Liver (tissue), 9 donors: Measurements from ENCODE around the gene A4GALT. TPM values are rescaled to one million over a fixed set of nuclear protein-coding genes. Genes with fewer than 3 reads are reported as not detected.

ENCODE experiments used
- DNase-seq: peaks from one replicate; pipeline ENCODE4 v3.0.0-alpha.2; 2017; ENCODE audit warnings: low spot score
- H3K27ac ChIP-seq, 2 donors: one replicate each; pipeline ENCODE4 v1.7.0; 2013; ENCODE audit warnings: inconsistent platforms in 2 of 2, low read length in 2 of 2, control low read depth in 1 of 2, low read depth in 1 of 2, mild to moderate bottlenecking in 1 of 2
- H3K27me3 ChIP-seq, 4 donors: one replicate each; pipeline versions ENCODE4 v1.6.1 to v1.7.0; 2013; ENCODE audit warnings: low read length in 3 of 4, inconsistent platforms in 1 of 4, mild to moderate bottlenecking in 1 of 4, moderate library complexity in 1 of 4; ENCODE audit not compliant: control insufficient read depth in 4 of 4, insufficient read depth in 4 of 4
- H3K36me3 ChIP-seq, 4 donors: one replicate each; pipeline versions ENCODE4 v1.6.1 to v1.7.0; 2013; ENCODE audit warnings: low read length in 3 of 4, mild to moderate bottlenecking in 3 of 4, low read depth in 1 of 4, moderate library complexity in 1 of 4; ENCODE audit not compliant: control insufficient read depth in 4 of 4, insufficient read depth in 3 of 4
- H3K4me1 ChIP-seq, 4 donors: one replicate each; pipeline versions ENCODE4 v1.6.1 to v1.7.0; 2013; ENCODE audit warnings: low read length in 3 of 4, mild to moderate bottlenecking in 3 of 4, moderate library complexity in 1 of 4; ENCODE audit not compliant: control insufficient read depth in 4 of 4, insufficient read depth in 4 of 4
- H3K4me3 ChIP-seq, 3 donors: one replicate each; pipeline versions ENCODE4 v1.6.1 to v1.7.0; 2013; ENCODE audit warnings: low read length in 3 of 3, control low read depth in 1 of 3, low read depth in 1 of 3, mild to moderate bottlenecking in 1 of 3
- H3K9ac ChIP-seq, 2 donors: one replicate each; pipeline ENCODE4 v1.7.0; 2013; ENCODE audit warnings: low read length in 2 of 2, mild to moderate bottlenecking in 2 of 2, moderate library complexity in 2 of 2, control low read depth in 1 of 2, low read depth in 1 of 2
- H3K9me3 ChIP-seq, 4 donors: one replicate each; pipeline versions ENCODE4 v1.6.1 to v1.7.0; 2013; ENCODE audit warnings: low read length in 3 of 4; ENCODE audit not compliant: control insufficient read depth in 4 of 4
- ATF3 ChIP-seq: IDR thresholded peaks from 2 replicates; pipeline ENCODE4 v1.6.1; 2016; ENCODE audit warnings: antibody characterized with exemption
- CTCF ChIP-seq: fragments of 150-350 bp; IDR thresholded peaks from 2 replicates; pipeline ENCODE4 v1.5.1; 2017; ENCODE audit warnings: improper control_type of control experiment, low read depth, low read length; ENCODE audit not compliant: missing input control
- EGR1 ChIP-seq, 2 donors: IDR thresholded peaks; 2 replicates each; pipeline ENCODE4 v1.6.1; 2016 to 2018; ENCODE audit warnings: antibody characterized with exemption in 2 of 2, low read depth in 2 of 2
- FOXA1 ChIP-seq: IDR thresholded peaks from 2 replicates; pipeline ENCODE4 v1.6.1; 2016; ENCODE audit warnings: antibody characterized with exemption
- FOXA2 ChIP-seq: IDR thresholded peaks from 2 replicates; pipeline ENCODE4 v1.6.1; 2016; ENCODE audit warnings: antibody characterized with exemption
- GABPA ChIP-seq, 2 donors: IDR thresholded peaks in 1 of 2; conservative IDR thresholded peaks in 1 of 2; 2 replicates each; pipeline ENCODE4 v1.6.1; 2016; ENCODE audit warnings: antibody characterized with exemption in 2 of 2, mild to moderate bottlenecking in 1 of 2, moderate library complexity in 1 of 2
- HNF4A ChIP-seq, 2 donors: conservative IDR thresholded peaks; 2 replicates each; pipeline ENCODE4 v1.6.1; 2016; ENCODE audit warnings: antibody characterized with exemption in 2 of 2, mild to moderate bottlenecking in 2 of 2
- HNF4G ChIP-seq: IDR thresholded peaks from 2 replicates; pipeline ENCODE4 v1.6.1; 2016; ENCODE audit warnings: antibody characterized with exemption
- JUND ChIP-seq, 2 donors: IDR thresholded peaks; 2 replicates each; pipeline ENCODE4 v1.6.1; 2016; ENCODE audit warnings: antibody characterized with exemption in 2 of 2
- MAX ChIP-seq: IDR thresholded peaks from 2 replicates; pipeline ENCODE4 v1.6.1; 2016; ENCODE audit warnings: antibody characterized with exemption
- NR2F2 ChIP-seq: IDR thresholded peaks from 2 replicates; pipeline ENCODE4 v1.6.1; 2016; ENCODE audit warnings: antibody characterized with exemption
- RAD21 ChIP-seq, 2 donors: IDR thresholded peaks; 2 replicates each; pipeline ENCODE4 v1.6.1; 2016; ENCODE audit warnings: antibody characterized with exemption in 2 of 2, mild to moderate bottlenecking in 2 of 2
- REST ChIP-seq: IDR thresholded peaks from 2 replicates; pipeline ENCODE4 v1.6.1; 2016; ENCODE audit warnings: antibody characterized with exemption, mild to moderate bottlenecking
- RXRA ChIP-seq, 2 donors: IDR thresholded peaks; 2 replicates each; pipeline ENCODE4 v1.6.1; 2017 to 2018; ENCODE audit warnings: antibody characterized with exemption in 2 of 2, mild to moderate bottlenecking in 1 of 2
- SP1 ChIP-seq: IDR thresholded peaks from 2 replicates; pipeline ENCODE4 v1.6.1; 2018; ENCODE audit warnings: antibody characterized with exemption, mild to moderate bottlenecking
- TAF1 ChIP-seq: conservative IDR thresholded peaks from 2 replicates; pipeline ENCODE4 v1.6.1; 2016; ENCODE audit warnings: antibody characterized with exemption, mild to moderate bottlenecking
- YY1 ChIP-seq: IDR thresholded peaks from 2 replicates; pipeline ENCODE4 v1.6.1; 2016; ENCODE audit warnings: antibody characterized with exemption, mild to moderate bottlenecking
- ZBTB33 ChIP-seq: IDR thresholded peaks from 2 replicates; pipeline ENCODE4 v1.6.1; 2016; ENCODE audit warnings: antibody characterized with exemption
- WGBS: extraction: QIAGEN DNeasy Blood & Tissue Kit; methylation state at CpG from one replicate; pipeline ENCODE4 v1.1.7; 2013; 5-methylcytosine and 5-hydroxymethylcytosine counted together
- polyA plus RNA-seq, 2 donors: library from polyadenylated mRNA; stranded (reverse) in 1 of 2; unstranded in 1 of 2; fragments of 200-250 nt in 1 of 2; fragments of >200 nt in 1 of 2; fragmentation: Nextera tagmentation in 1 of 2; extraction: Ambion mirVana in 1 of 2; gene quantifications; one replicate each; pipeline versions ENCODE4 v1.2.1 to v1.2.3, GENCODE V29; 2013 to 2015
- total RNA-seq, 2 donors: library from RNA; depleted of rRNA; stranded (reverse); fragments of >200 nt; gene quantifications; one replicate each; pipeline ENCODE4 v1.2.3, GENCODE V29; 2014
- donor health status: healthy.
- donor health status: healthy.
- donor health status: healthy.
- donor health status: healthy.
- donor health status: healthy.

Gene A4GALT
- total and polyA plus RNA-seq, 4 donors = 1.6 to 8.2 (median 2.0) TPM

GRCh38 chr22:42700355-42700754, 20.3 kb downstream of the A4GALT start:
- H3K27ac ChIP-seq = no peak overlapping the region
- H3K4me1 ChIP-seq = no peaks in the 10 kb centered on the region
- no peak for DNase-seq
- H3K9me3 ChIP-seq = no peaks in the 10 kb centered on the region
- H3K36me3 ChIP-seq = no peaks in the 10 kb centered on the region
- H3K4me3 ChIP-seq = no peak overlapping the region
- no peak for TF ChIP-seq MAX
- no peak for TF ChIP-seq HNF4A (conservative IDR thresholded peaks at IDR 0.05)
- TF ChIP-seq JUND (IDR thresholded peaks at IDR 0.05) = no peak
- TF ChIP-seq TAF1 = no peak
- no peak for TF ChIP-seq ZBTB33
- no peak for TF ChIP-seq GABPA (IDR thresholded peaks at IDR 0.05 in 1 of 2, conservative IDR thresholded peaks at IDR 0.05 in 1 of 2)
- TF ChIP-seq REST = no peak
- no peak for TF ChIP-seq FOXA2
- TF ChIP-seq CTCF = no peak
- no peak for TF ChIP-seq EGR1 (IDR thresholded peaks at IDR 0.05; ENCODE audit: low read depth in 2 of 2)
- TF ChIP-seq RAD21 (IDR thresholded peaks at IDR 0.05) = no peak
- no peak for TF ChIP-seq YY1
- no peak for TF ChIP-seq RXRA (IDR thresholded peaks at IDR 0.05)
- TF ChIP-seq FOXA1 = no peak
- no peak for TF ChIP-seq HNF4G
- no peak for TF ChIP-seq NR2F2
- no peak for TF ChIP-seq ATF3
- no peak for TF ChIP-seq SP1
- WGBS = 84% methylated on average over 8 of the region's 8 CpGs
- no peak overlapping the region for H3K9ac ChIP-seq
- H3K27me3 ChIP-seq = no peaks in the 10 kb centered on the region

GRCh38 chr22:42699976-42700352, 20.7 kb downstream of the A4GALT start:
- Histone ChIP-seq H3K27me3 (no peaks in the 10 kb centered on the region), H3K4me3 (no peak overlapping the region), H3K27ac (no peak overlapping the region), H3K9me3 (no peaks in the 10 kb centered on the region), H3K36me3 (no peaks in the 10 kb centered on the region), H3K4me1 (no peaks in the 10 kb centered on the region), H3K9ac (no peak overlapping the region)
- DNase-seq = no peak
- WGBS = 93% methylated on average over 12 of the region's 12 CpGs
- TF ChIP-seq NR2F2 (no peak), SP1 (no peak), REST (no peak), EGR1 (IDR thresholded peaks at IDR 0.05; ENCODE audit: low read depth in 2 of 2) (no peak), YY1 (no peak), TAF1 (no peak), CTCF (no peak)
